ENCODE results near the gene RIOX2. TPM values are rescaled to one million over a fixed set of nuclear protein-coding genes. Genes with fewer than 3 reads are reported as not detected.

The RIOX2 gene
- total and polyA plus RNA-seq, 2 experiments from 2014 or later: 8.6 to 11.2 TPM

GRCh38 chr3:98003306-98003969, 31.2 kb upstream of the RIOX2 start:
- H3K36me3 ChIP-seq: no peaks in the 10 kb centered on the region
- no peak overlapping the region for H3K4me3 ChIP-seq
- no peak for DNase-seq (ENCODE audit: low read depth in 1 of 2, low spot score in 1 of 2)
- no peak for TF ChIP-seq CTCF (IDR thresholded peaks at IDR 0.05; ENCODE audit: low read depth, low read length)
- H3K4me1 ChIP-seq (ENCODE audit: low read depth): no peaks in the 10 kb centered on the region
- no peaks in the 10 kb centered on the region for H3K9me3 ChIP-seq (ENCODE audit: low read depth)
- H3K27me3 ChIP-seq: no peaks in the 10 kb centered on the region
- H3K27ac ChIP-seq: no peak overlapping the region

GRCh38 chr3:98002717-98003116, 30.5 kb upstream of the RIOX2 start:
- H3K4me1 ChIP-seq (ENCODE audit: low read depth): no peaks in the 10 kb centered on the region
- H3K27ac ChIP-seq: no peak overlapping the region
- H3K36me3 ChIP-seq: no peaks in the 10 kb centered on the region
- H3K4me3 ChIP-seq: no peak overlapping the region
- H3K9me3 ChIP-seq (ENCODE audit: low read depth): no peaks in the 10 kb centered on the region
- no peak for DNase-seq (ENCODE audit: low read depth in 1 of 2, low spot score in 1 of 2)
- TF ChIP-seq CTCF (IDR thresholded peaks at IDR 0.05; ENCODE audit: low read depth, low read length): no peak
- H3K27me3 ChIP-seq: no peaks in the 10 kb centered on the region

GRCh38 chr3:97999994-98000393, 27.8 kb upstream of the RIOX2 start:
- Histone ChIP-seq H3K27me3 (no peaks in the 10 kb centered on the region), H3K36me3 (no peaks in the 10 kb centered on the region), H3K4me3 (no peak overlapping the region), H3K27ac (no peak overlapping the region), H3K4me1 (ENCODE audit: low read depth) (no peaks in the 10 kb centered on the region), H3K9me3 (ENCODE audit: low read depth) (no peaks in the 10 kb centered on the region)
- DNase-seq (ENCODE audit: low read depth in 1 of 2, low spot score in 1 of 2): no peak
- no peak for TF ChIP-seq CTCF (IDR thresholded peaks at IDR 0.05; ENCODE audit: low read depth, low read length)

GRCh38 chr3:97999103-97999502, 26.9 kb upstream of the RIOX2 start:
- Histone ChIP-seq H3K27ac (no peak overlapping the region), H3K27me3 (no peaks in the 10 kb centered on the region), H3K4me1 (ENCODE audit: low read depth) (no peaks in the 10 kb centered on the region), H3K4me3 (no peak overlapping the region), H3K36me3 (no peaks in the 10 kb centered on the region), H3K9me3 (ENCODE audit: low read depth) (no peaks in the 10 kb centered on the region)
- TF ChIP-seq CTCF (IDR thresholded peaks at IDR 0.05; ENCODE audit: low read depth, low read length): no peak
- no peak for DNase-seq (ENCODE audit: low read depth in 1 of 2, low spot score in 1 of 2)

GRCh38 chr3:97996988-97997387, 24.8 kb upstream of the RIOX2 start:
- Histone ChIP-seq H3K4me3 (no peak overlapping the region), H3K36me3 (no peaks in the 10 kb centered on the region)

More at GRCh38 chr3:97996988-97997387, 24.8 kb upstream of the RIOX2 start:
- TF ChIP-seq CTCF (IDR thresholded peaks at IDR 0.05; ENCODE audit: low read depth, low read length): no peak
- no peak overlapping the region for H3K27ac ChIP-seq
- no peaks in the 10 kb centered on the region for H3K27me3 ChIP-seq
- no peak for DNase-seq (ENCODE audit: low read depth in 1 of 2, low spot score in 1 of 2)
- no peaks in the 10 kb centered on the region for H3K9me3 ChIP-seq (ENCODE audit: low read depth)
- peaks cover 3% of the 10 kb centered on the region for H3K4me1 ChIP-seq (ENCODE audit: low read depth)

All from cardiac muscle cell (in vitro differentiated cells and primary cell).